Calu3 (cell line): ENCODE results near the gene FRAS1. TPM values are rescaled to one million over a fixed set of nuclear protein-coding genes. Genes with fewer than 3 reads are reported as not detected.

ENCODE experiments used
- BruUV-seq: library from RNA; stranded (reverse); fragments of 400-500 nt; replicated peaks from 2 replicates; lab custom pipeline; 2021; lab: Mats Ljungman, UMichigan
- CTCF ChIA-PET: fragments of 300-600 bp; sonication (Branson Sonifier 250); formaldehyde crosslinking; loops from one replicate; lab custom pipeline; 2022; ENCODE audit warnings: antibody characterized with exemption; lab: Charles Lee
- DNase-seq: peaks from one replicate; pipeline ENCODE4 v3.0.0; 2022
- H3K27ac Mint-ChIP-seq: one replicate; pipeline ENCODE4 v1.8.0; 2022; ENCODE audit warnings: mixed read lengths; ENCODE audit not compliant: unreplicated experiment
- H3K27me3 Mint-ChIP-seq: one replicate; pipeline ENCODE4 v1.8.0; 2022; ENCODE audit warnings: mixed read lengths; ENCODE audit not compliant: unreplicated experiment
- H3K36me3 Mint-ChIP-seq: one replicate; pipeline ENCODE4 v1.8.0; 2022; ENCODE audit warnings: mild to moderate bottlenecking, moderate library complexity, mixed read lengths; ENCODE audit not compliant: insufficient read depth, unreplicated experiment
- H3K4me1 Mint-ChIP-seq: one replicate; pipeline ENCODE4 v1.8.0; 2022; ENCODE audit warnings: mild to moderate bottlenecking, low read depth, mixed read lengths; ENCODE audit not compliant: unreplicated experiment
- H3K4me3 Mint-ChIP-seq: one replicate; pipeline ENCODE4 v1.8.0; 2022; ENCODE audit warnings: mild to moderate bottlenecking, low read depth, moderate library complexity, mixed read lengths; ENCODE audit not compliant: unreplicated experiment
- H3K9me3 Mint-ChIP-seq: one replicate; pipeline ENCODE4 v1.8.0; 2022; ENCODE audit warnings: low read depth, mixed read lengths; ENCODE audit not compliant: unreplicated experiment
- CTCF ChIP-seq: fragments of 200-600 bp; IDR thresholded peaks from one replicate; pipeline ENCODE4 v1.8.0; 2022; ENCODE audit warnings: antibody characterized with exemption; ENCODE audit not compliant: unreplicated experiment
- intact Hi-C: fragments of 100-400 bp; cut with micrococcal nuclease; formaldehyde crosslinking; loops from one replicate; pipeline ENCODE4 v1.10.0; 2022; ENCODE audit not compliant: unreplicated experiment
- total RNA-seq: library from RNA; stranded (reverse); gene quantifications from 2 replicates; pipeline ENCODE4 v1.2.3, GENCODE V29; 2022

Gene FRAS1
- total RNA-seq, 1 experiment from 2014 or later = 29.4 TPM

- no peaks in the 10 kb centered on the region for H3K9me3 Mint-ChIP-seq
- DNase-seq = no peak
- no peak overlapping the region for H3K27ac Mint-ChIP-seq
- intact Hi-C loops = loop anchor here (5.0 to 10.0 kb wide), 2 partner anchors 40 to 128 kb away; no protein-coding TSS in a partner anchor
- no peak overlapping the region for H3K4me3 Mint-ChIP-seq
- TF ChIP-seq CTCF = no peak
- no TSS peak for BruUV-seq
- H3K27me3 Mint-ChIP-seq = no peaks in the 10 kb centered on the region
- peaks cover 28% of the 10 kb centered on the region for H3K4me1 Mint-ChIP-seq
- CTCF ChIA-PET = no interaction called here
- H3K36me3 Mint-ChIP-seq = no peaks in the 10 kb centered on the region
Observed at GRCh38 chr4:78292341-78292740, 235.2 kb downstream of the FRAS1 start.

GRCh38 chr4:78292856-78293255 lies 235.7 kb downstream of the FRAS1 start:
- Mint-ChIP-seq H3K27ac (no peak overlapping the region), H3K4me1 (peaks cover 28% of the 10 kb centered on the region), H3K36me3 (no peaks in the 10 kb centered on the region), H3K4me3 (no peak overlapping the region), H3K9me3 (no peaks in the 10 kb centered on the region), H3K27me3 (no peaks in the 10 kb centered on the region)
- intact Hi-C loops = loop anchor here (5.0 to 10.0 kb wide), 2 partner anchors 41 to 128 kb away; no protein-coding TSS in a partner anchor
- no peak for DNase-seq
- BruUV-seq = no TSS peak
- no peak for TF ChIP-seq CTCF
- CTCF ChIA-PET = no interaction called here

- peaks cover 29% of the 10 kb centered on the region for H3K4me1 Mint-ChIP-seq
- no peaks in the 10 kb centered on the region for H3K9me3 Mint-ChIP-seq
- no TSS peak for BruUV-seq
- no peak for TF ChIP-seq CTCF
- H3K27ac Mint-ChIP-seq = no peak overlapping the region
- no peaks in the 10 kb centered on the region for H3K36me3 Mint-ChIP-seq
- CTCF ChIA-PET = interaction anchor here (1.2 kb wide), 1 partner anchor 117 kb away, joined by 3 read pairs; no protein-coding TSS in a partner anchor
- no peak for DNase-seq
- H3K4me3 Mint-ChIP-seq = no peak overlapping the region
- H3K27me3 Mint-ChIP-seq = no peaks in the 10 kb centered on the region
- intact Hi-C loops = loop anchor here (5.0 to 10.0 kb wide), 2 partner anchors 41 to 129 kb away; no protein-coding TSS in a partner anchor
Observed at GRCh38 chr4:78293348-78293747, 236.2 kb downstream of the FRAS1 start.

GRCh38 chr4:78293821-78294301 lies 236.7 kb downstream of the FRAS1 start:
- CTCF ChIA-PET = interaction anchor here (0.6 to 1.2 kb wide), 2 partner anchors 117 to 300 kb away, joined by 3 read pairs; no protein-coding TSS in a partner anchor
- intact Hi-C loops = loop anchor here (5.0 to 10.0 kb wide), 2 partner anchors 42 to 129 kb away; no protein-coding TSS in a partner anchor
- BruUV-seq = no TSS peak
- Mint-ChIP-seq H3K4me3 (no peak overlapping the region), H3K27me3 (no peaks in the 10 kb centered on the region), H3K27ac (no peak overlapping the region), H3K9me3 (no peaks in the 10 kb centered on the region), H3K4me1 (peaks cover 34% of the 10 kb centered on the region), H3K36me3 (no peaks in the 10 kb centered on the region)
- TF ChIP-seq CTCF = no peak
- DNase-seq = peak; percentile 11
